SK-N-SH treated with all-trans-retinoic acid at 6 μM for 48 hours (cell line): Measurements from ENCODE around the gene TMEM222.

Source experiments
- ATAC-seq: fragments of 200-7000 bp; cut with Tn5 transposase; 3 replicates; pipeline ENCODE4 v1.9.1; 2020; ENCODE audit warnings: mild to moderate bottlenecking, moderate library complexity
- ARNTL ChIP-seq: fragments of 450-650 bp; formaldehyde crosslinking; IDR thresholded peaks from 2 replicates; pipeline ENCODE4 v1.5.0; 2020; ENCODE audit warnings: low read depth, mild to moderate bottlenecking, moderate library complexity, borderline replicate concordance
- BACH2 ChIP-seq: fragments of 250-450 bp; sonication (Bioruptor Pico); IDR thresholded peaks from 2 replicates; pipeline ENCODE4 v1.9.0; 2021; ENCODE audit warnings: mild to moderate bottlenecking, borderline replicate concordance
- CSDC2 ChIP-seq: fragments of 250-450 bp; sonication (Bioruptor Pico); IDR thresholded peaks from 2 replicates; pipeline ENCODE4 v1.5.0; 2020; ENCODE audit warnings: mild to moderate bottlenecking, moderate library complexity
- CSRNP3 ChIP-seq: fragments of 250-450 bp; sonication (Bioruptor Pico); IDR thresholded peaks from 2 replicates; pipeline ENCODE4 v1.5.1; 2021; ENCODE audit warnings: mild to moderate bottlenecking, moderate library complexity
- ESRRG ChIP-seq: fragments of 250-450 bp; sonication (Bioruptor Pico); IDR thresholded peaks from 2 replicates; pipeline ENCODE4 v1.6.1; 2021; ENCODE audit warnings: mild to moderate bottlenecking
- GLIS3 ChIP-seq: fragments of 250-450 bp; sonication (Bioruptor Pico); IDR thresholded peaks from 2 replicates; pipeline ENCODE4 v1.5.0; 2020; ENCODE audit warnings: mild to moderate bottlenecking, moderate library complexity
- ISL1 ChIP-seq: fragments of 250-450 bp; sonication (Bioruptor Pico); IDR thresholded peaks from 2 replicates; pipeline ENCODE4 v2.1.2; 2022; ENCODE audit warnings: mild to moderate bottlenecking, moderate library complexity
- OSR1 ChIP-seq: fragments of 250-450 bp; sonication (Bioruptor Pico); IDR thresholded peaks from 2 replicates; pipeline ENCODE4 v1.8.0; 2022; ENCODE audit warnings: moderate library complexity, mild to moderate bottlenecking, inconsistent platforms
- PATZ1 ChIP-seq: fragments of 250-450 bp; sonication (Bioruptor Pico); IDR thresholded peaks from 2 replicates; pipeline ENCODE4 v1.8.0; 2020; ENCODE audit warnings: mild to moderate bottlenecking, moderate library complexity, borderline replicate concordance
- POU6F1 ChIP-seq: fragments of 250-450 bp; sonication (Bioruptor Pico); IDR thresholded peaks from 2 replicates; pipeline ENCODE4 v1.8.0; 2021; ENCODE audit warnings: low read depth, mild to moderate bottlenecking, moderate library complexity, borderline replicate concordance
- PPARA ChIP-seq: fragments of 250-450 bp; sonication (Bioruptor Pico); IDR thresholded peaks from 2 replicates; pipeline ENCODE4 v1.5.0; 2020; ENCODE audit warnings: mild to moderate bottlenecking, borderline replicate concordance
- RARB ChIP-seq: fragments of 250-450 bp; sonication (Bioruptor Pico); IDR thresholded peaks from 2 replicates; pipeline ENCODE4 v1.8.0; 2021; ENCODE audit warnings: mild to moderate bottlenecking, moderate library complexity
- SNAI2 ChIP-seq: fragments of 250-450 bp; sonication (Bioruptor Pico); IDR thresholded peaks from 2 replicates; pipeline ENCODE4 v1.5.0; 2020; ENCODE audit warnings: mild to moderate bottlenecking, moderate library complexity
- TCF4 ChIP-seq: fragments of 250-450 bp; sonication (Bioruptor Pico); IDR thresholded peaks from 2 replicates; pipeline ENCODE4 v1.8.0; 2021; ENCODE audit warnings: mild to moderate bottlenecking, moderate library complexity, borderline replicate concordance
- TOX ChIP-seq: fragments of 250-450 bp; sonication (Bioruptor Pico); IDR thresholded peaks from 2 replicates; pipeline ENCODE4 v1.8.0; 2021; ENCODE audit warnings: mild to moderate bottlenecking, moderate library complexity, borderline replicate concordance
- TSHZ2 ChIP-seq: fragments of 250-450 bp; sonication (Bioruptor Pico); IDR thresholded peaks from 2 replicates; pipeline ENCODE4 v1.5.0; 2020; ENCODE audit warnings: mild to moderate bottlenecking, moderate library complexity
- ZC3H10 ChIP-seq: fragments of 250-450 bp; sonication (Bioruptor Pico); IDR thresholded peaks from 2 replicates; pipeline ENCODE4 v1.5.1; 2021; ENCODE audit warnings: mild to moderate bottlenecking, moderate library complexity
- ZFP3 ChIP-seq: fragments of 250-450 bp; sonication (Bioruptor Pico); IDR thresholded peaks from 2 replicates; pipeline ENCODE4 v1.5.0; 2020; ENCODE audit warnings: mild to moderate bottlenecking, moderate library complexity
- ZFP30 ChIP-seq: fragments of 450-650 bp; formaldehyde crosslinking; IDR thresholded peaks from 2 replicates; pipeline ENCODE4 v1.5.0; 2022; ENCODE audit warnings: mild to moderate bottlenecking, moderate library complexity
- ZNF565 ChIP-seq: fragments of 450-650 bp; formaldehyde crosslinking; conservative IDR thresholded peaks from 2 replicates; pipeline ENCODE4 v1.5.0; 2020; ENCODE audit warnings: low read depth, mild to moderate bottlenecking, moderate library complexity
- ZNF70 ChIP-seq: fragments of 450-650 bp; formaldehyde crosslinking; IDR thresholded peaks from 2 replicates; pipeline ENCODE4 v1.5.0; 2020; ENCODE audit warnings: mild to moderate bottlenecking, moderate library complexity
- ZNF8 ChIP-seq: fragments of 450-650 bp; formaldehyde crosslinking; IDR thresholded peaks from 2 replicates; pipeline ENCODE4 v1.5.0; 2020; ENCODE audit warnings: mild to moderate bottlenecking, moderate library complexity

The TMEM222 gene

GRCh38 chr1:27290581-27290980 is 31.4 kb upstream of the TMEM222 start:
- TF ChIP-seq ZFP3, result no peak
- no peak for TF ChIP-seq TOX (CRISPR knock-in tag)
- no peak for TF ChIP-seq ARNTL (CRISPR knock-in tag)
- TF ChIP-seq ZC3H10 (CRISPR knock-in tag), result no peak
- no peak for ATAC-seq

GRCh38 chr1:27292106-27292505 is 29.9 kb upstream of the TMEM222 start:
- no peak for ATAC-seq
- TF ChIP-seq ZC3H10 (CRISPR knock-in tag) (no peak), POU6F1 (CRISPR knock-in tag) (no peak), GLIS3 (CRISPR knock-in tag) (no peak), ZFP3 (no peak)
- TF ChIP-seq, all 23 proteins: peak for 0

GRCh38 chr1:27293915-27294314 is 28.0 kb upstream of the TMEM222 start:
- no peak for ATAC-seq
- no peak for TF ChIP-seq SNAI2 (CRISPR knock-in tag)
- no peak for TF ChIP-seq TCF4 (CRISPR knock-in tag)
- TF ChIP-seq PPARA, result no peak
- no peak for TF ChIP-seq ISL1
- no peak for TF ChIP-seq ZNF70 (CRISPR knock-in tag)
- no peak for TF ChIP-seq PATZ1 (CRISPR knock-in tag)
- no peak for TF ChIP-seq ZNF565 (CRISPR knock-in tag)
- TF ChIP-seq ZFP30, result no peak
- TF ChIP-seq ESRRG (CRISPR knock-in tag), result no peak
- TF ChIP-seq BACH2 (CRISPR knock-in tag), result no peak
- no peak for TF ChIP-seq GLIS3 (CRISPR knock-in tag)
- TF ChIP-seq CSRNP3 (CRISPR knock-in tag), result no peak
- no peak for TF ChIP-seq ZNF8
- no peak for TF ChIP-seq ZFP3

GRCh38 chr1:27296773-27297291 is 25.1 kb upstream of the TMEM222 start:
- ATAC-seq, result peak; percentile 19

More at GRCh38 chr1:27296773-27297291, 25.1 kb upstream of the TMEM222 start:
- TF ChIP-seq TSHZ2 (CRISPR knock-in tag) (no peak), TCF4 (CRISPR knock-in tag) (no peak), ZC3H10 (CRISPR knock-in tag) (no peak), ZFP30 (no peak), CSDC2 (CRISPR knock-in tag) (no peak), RARB (no peak), ZNF8 (no peak), ZNF70 (CRISPR knock-in tag) (no peak), PPARA (no peak), TOX (CRISPR knock-in tag) (no peak), ARNTL (CRISPR knock-in tag) (no peak), SNAI2 (CRISPR knock-in tag) (no peak), ESRRG (CRISPR knock-in tag) (no peak), OSR1 (no peak), BACH2 (CRISPR knock-in tag) (no peak), GLIS3 (CRISPR knock-in tag) (no peak), ISL1 (no peak), ZNF565 (CRISPR knock-in tag) (no peak), PATZ1 (CRISPR knock-in tag) (no peak)
- TF ChIP-seq, all 23 proteins: peak for 0
